ENCODE measurements around the gene UBE2M. TPM values are rescaled to one million over a fixed set of nuclear protein-coding genes. Genes with fewer than 3 reads are reported as not detected.
A peak's percentile ranks its signal among the peaks of the same experiment; 100 is the strongest.

UBE2M gene
- total RNA-seq, 1 experiment from 2014 or later = 185 TPM

DNA sequence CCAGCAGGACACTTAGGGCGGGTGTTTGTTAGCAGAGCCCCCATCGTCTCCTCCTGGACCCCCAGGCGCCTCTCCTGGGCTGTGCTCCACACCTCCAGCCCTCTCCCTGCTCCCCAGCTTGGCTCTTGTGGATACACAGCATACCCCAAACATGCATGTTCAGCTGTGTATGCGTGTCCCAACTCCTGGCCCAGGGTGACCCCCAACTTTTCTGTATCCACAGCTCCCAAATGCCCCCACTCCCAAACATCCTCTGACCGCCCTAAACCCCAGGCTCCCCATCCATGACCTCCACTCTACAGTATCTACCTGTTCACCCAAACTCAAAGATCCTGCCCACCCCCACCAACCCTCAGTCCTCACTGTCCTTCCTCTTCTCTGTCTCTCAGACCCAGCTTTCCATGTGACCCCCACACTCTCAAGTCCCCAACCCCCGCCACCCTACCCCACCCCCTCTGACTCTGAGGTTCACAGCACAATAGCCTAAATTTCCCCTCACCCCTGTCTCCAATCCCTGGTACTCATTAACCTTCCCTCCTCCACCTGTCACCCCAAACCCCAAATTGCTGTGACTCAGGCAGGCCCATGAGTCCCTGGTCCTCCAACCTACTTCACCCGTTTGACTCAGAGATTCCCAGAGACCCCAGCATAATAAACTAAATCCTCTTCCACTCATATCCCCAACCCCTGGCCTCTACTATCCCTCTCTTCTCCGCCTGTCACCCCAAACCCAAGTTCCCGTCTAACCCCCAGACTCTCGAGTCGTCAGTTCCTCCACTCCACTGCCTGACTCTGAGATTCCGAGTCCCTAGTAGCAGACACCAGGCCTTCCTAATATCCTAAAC, 968 bp downstream of the UBE2M start:
- peak overlapping the region; percentile 73 for H3K4me3 ChIP-seq (ENCODE audit: low read depth, low read length, poor library complexity, severe bottlenecking)
- TF ChIP-seq EZH2 (IDR thresholded peaks at IDR 0.05; ENCODE audit: borderline replicate concordance, low read depth, low read length, poor library complexity, severe bottlenecking) (no peak), CTCF (conservative IDR thresholded peaks at IDR 0.05; ENCODE audit: low read depth, low read length) (no peak)
- ChIA-PET CTCF (interaction anchor here (0.6 kb wide), 1 partner anchor 44 kb away, joined by 3 read pairs; no protein-coding TSS in a partner anchor), POLR2A (ENCODE audit: low non-redundant PET) (no interaction called here)
- H3K27me3 ChIP-seq (replicated peaks; ENCODE audit: insufficient read depth, low read depth, low read length, poor library complexity) = no peaks in the 10 kb centered on the region
- BruUV-seq (replicated peaks) = no TSS peak
- intact Hi-C loops (cut with micrococcal nuclease; ENCODE audit: unreplicated experiment) = no loop called here
- peak overlapping the region; percentile 98 for H3K27ac ChIP-seq (ENCODE audit: low read depth, low read length, poor library complexity, severe bottlenecking)
- no peak for DNase-seq (ENCODE audit: low spot score)
- H3K4me1 ChIP-seq (ENCODE audit: insufficient read depth, low read length, poor library complexity, severe bottlenecking) = peaks cover 20% of the 10 kb centered on the region
- H3K36me3 ChIP-seq (ENCODE audit: insufficient read depth, low read length, poor library complexity, severe bottlenecking) = peaks cover 23% of the 10 kb centered on the region
- no peaks in the 10 kb centered on the region for H3K9me3 ChIP-seq (ENCODE audit: low read depth, low read length, poor library complexity, severe bottlenecking)

- no peak for DNase-seq (ENCODE audit: low spot score)
- CTCF ChIA-PET = no interaction called here
- intact Hi-C loops (cut with micrococcal nuclease; ENCODE audit: unreplicated experiment) = no loop called here
- Histone ChIP-seq H3K9me3 (ENCODE audit: low read depth, low read length, poor library complexity, severe bottlenecking) (no peaks in the 10 kb centered on the region), H3K4me1 (ENCODE audit: insufficient read depth, low read length, poor library complexity, severe bottlenecking) (peaks cover 20% of the 10 kb centered on the region), H3K27ac (ENCODE audit: low read depth, low read length, poor library complexity, severe bottlenecking) (peak overlapping the region; percentile 98), H3K27me3 (replicated peaks; ENCODE audit: insufficient read depth, low read depth, low read length, poor library complexity) (no peaks in the 10 kb centered on the region), H3K4me3 (ENCODE audit: low read depth, low read length, poor library complexity, severe bottlenecking) (peak overlapping the region; percentile 73), H3K36me3 (ENCODE audit: insufficient read depth, low read length, poor library complexity, severe bottlenecking) (peaks cover 24% of the 10 kb centered on the region)
- POLR2A ChIA-PET (ENCODE audit: low non-redundant PET) = no interaction called here
- BruUV-seq (replicated peaks) = no TSS peak
- TF ChIP-seq CTCF (conservative IDR thresholded peaks at IDR 0.05; ENCODE audit: low read depth, low read length) (no peak), EZH2 (IDR thresholded peaks at IDR 0.05; ENCODE audit: borderline replicate concordance, low read depth, low read length, poor library complexity, severe bottlenecking) (no peak)
Observed at GRCh38 chr19:58556622-58557220, 1.7 kb downstream of the UBE2M start.

GRCh38 chr19:58555920-58556621, 2.3 kb downstream of the UBE2M start:
- TF ChIP-seq CTCF (conservative IDR thresholded peaks at IDR 0.05; ENCODE audit: low read depth, low read length) = no peak
- no peak for DNase-seq (ENCODE audit: low spot score)
- H3K27me3 ChIP-seq (replicated peaks; ENCODE audit: insufficient read depth, low read depth, low read length, poor library complexity) = no peaks in the 10 kb centered on the region
- H3K9me3 ChIP-seq (ENCODE audit: low read depth, low read length, poor library complexity, severe bottlenecking) = no peaks in the 10 kb centered on the region
- ChIA-PET POLR2A (ENCODE audit: low non-redundant PET) (interaction anchor here (0.6 kb wide), 1 partner anchor 16 kb away, joined by 5 read pairs; no protein-coding TSS in a partner anchor), CTCF (no interaction called here)
- H3K4me1 ChIP-seq (ENCODE audit: insufficient read depth, low read length, poor library complexity, severe bottlenecking) = peaks cover 20% of the 10 kb centered on the region
- no peak overlapping the region for H3K27ac ChIP-seq (ENCODE audit: low read depth, low read length, poor library complexity, severe bottlenecking)
- TSS peak; percentile 50 for BruUV-seq (replicated peaks)
- intact Hi-C loops (cut with micrococcal nuclease; ENCODE audit: unreplicated experiment) = no loop called here
- no peak overlapping the region for H3K4me3 ChIP-seq (ENCODE audit: low read depth, low read length, poor library complexity, severe bottlenecking)
- peaks cover 31% of the 10 kb centered on the region for H3K36me3 ChIP-seq (ENCODE audit: insufficient read depth, low read length, poor library complexity, severe bottlenecking)
